ENCODE results near the gene POLR2L.

- TF ChIP-seq POLR2A (IDR thresholded peaks at IDR 0.05) (no peak), CTCF (IDR thresholded peaks at IDR 0.05 in 4 of 5, conservative IDR thresholded peaks at IDR 0.05 in 1 of 5) (no peak)
These were observed 19.8 kb upstream of the POLR2L start for GRCh38 chr11:862081-862661.
